ENCODE measurements around the gene ENTREP1. TPM values are rescaled to one million over a fixed set of nuclear protein-coding genes. Genes with fewer than 3 reads are reported as not detected.
"Not testable (repeated sequence)": the region's sequence is repeated elsewhere in the genome, so short reads cannot be mapped to it uniquely, and the experiment has no call there.

The ENTREP1 gene
- polyA plus RNA-seq, 1 of the 3 experiments (the other 2 are of a cell fraction), result not detected

DNA sequence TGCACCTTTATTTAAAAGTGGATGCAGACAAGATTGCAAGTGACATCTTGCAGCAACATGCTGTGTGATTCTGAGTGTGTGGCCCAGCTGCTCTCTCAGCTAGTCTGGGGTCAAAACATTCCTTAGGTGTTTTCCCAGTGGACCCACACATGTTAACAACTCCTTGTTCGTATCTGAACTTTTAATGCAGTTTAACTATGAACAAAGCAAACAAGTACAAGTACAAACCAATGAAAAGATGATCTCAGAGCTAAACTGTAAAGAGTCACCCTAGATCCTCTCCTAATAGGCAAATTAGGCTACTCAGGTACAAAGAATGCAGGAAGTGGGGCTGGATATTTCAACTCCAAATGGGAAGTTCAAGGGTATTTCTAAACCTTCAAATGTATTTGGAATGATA is 108.4 kb downstream of the ENTREP1 start:
- ChIA-PET POLR2A (no interaction called here), CTCF (interaction anchor here (1.5 to 3.0 kb wide), 2 partner anchors 10 to 114 kb away, joined by 4 to 17 read pairs; no protein-coding TSS in a partner anchor)
- DNase-seq, result no peak
- Histone ChIP-seq H3K9me3 (no peaks in the 10 kb centered on the region), H3K27me3 (ENCODE audit: insufficient read depth) (no peaks in the 10 kb centered on the region), H2AFZ (ENCODE audit: low read depth) (no peak overlapping the region), H3F3A (replicated peaks; ENCODE audit: insufficient read depth) (peaks cover 4% of the 10 kb centered on the region), H3K4me1 (ENCODE audit: control insufficient read depth in 1 of 2, insufficient read depth in 2 of 2, low read depth in 1 of 2, low read length in 1 of 2) (no peaks in the 10 kb centered on the region), H3K36me3 (replicated peaks in 1 of 2; ENCODE audit: control insufficient read depth in 1 of 2, insufficient read depth in 2 of 2, low read length in 1 of 2) (no peaks in the 10 kb centered on the region), H3K79me2 (ENCODE audit: insufficient read depth) (no peaks in the 10 kb centered on the region), H3K4me3 (ENCODE audit: low read depth in 2 of 2, low read length in 1 of 2) (no peak overlapping the region), H4K20me1 (ENCODE audit: insufficient read depth) (no peaks in the 10 kb centered on the region), H3K9ac (no peak overlapping the region), H3K9me2 (no peaks in the 10 kb centered on the region), H3K4me2 (no peak overlapping the region), H3K27ac (ENCODE audit: low read depth in 2 of 2, low read length in 1 of 2) (no peak overlapping the region)
- 33% methylated on average over 1 of the region's 1 CpG for WGBS (ENCODE audit: low lambda C conversion rate)
- TF ChIP-seq MEF2A (IDR thresholded peaks at IDR 0.05; ENCODE audit: borderline replicate concordance, low read depth) (no peak), MXI1 (IDR thresholded peaks at IDR 0.05; ENCODE audit: low read depth, low read length) (no peak)

DNA sequence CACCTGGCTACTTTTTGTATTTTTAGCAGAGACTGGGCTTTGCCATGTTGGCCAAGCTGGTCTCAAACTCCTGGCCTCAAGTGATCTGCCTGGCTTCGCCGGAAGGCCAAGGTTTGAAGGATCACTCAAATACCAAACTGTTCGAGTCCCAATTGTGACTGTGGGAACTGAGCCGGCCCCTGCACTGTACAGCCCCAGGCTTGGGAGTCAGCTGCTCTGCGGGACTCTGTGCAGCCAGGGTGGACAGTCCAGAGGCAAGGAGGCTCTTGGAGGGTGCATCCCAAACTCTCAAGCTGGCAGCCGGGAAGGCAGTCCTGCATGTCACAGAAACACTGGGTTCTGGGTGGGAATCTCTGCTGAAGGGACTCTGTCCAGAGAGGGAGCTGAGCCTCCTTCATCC is 109.0 kb downstream of the ENTREP1 start:
- Histone ChIP-seq H3F3A (replicated peaks; ENCODE audit: insufficient read depth) (peaks cover 4% of the 10 kb centered on the region), H3K79me2 (ENCODE audit: insufficient read depth) (no peaks in the 10 kb centered on the region), H3K9me3 (no peaks in the 10 kb centered on the region), H2AFZ (ENCODE audit: low read depth) (no peak overlapping the region), H3K36me3 (replicated peaks in 1 of 2; ENCODE audit: control insufficient read depth in 1 of 2, insufficient read depth in 2 of 2, low read length in 1 of 2) (no peaks in the 10 kb centered on the region), H4K20me1 (ENCODE audit: insufficient read depth) (no peaks in the 10 kb centered on the region), H3K4me1 (ENCODE audit: control insufficient read depth in 1 of 2, insufficient read depth in 2 of 2, low read depth in 1 of 2, low read length in 1 of 2) (no peaks in the 10 kb centered on the region), H3K27ac (ENCODE audit: low read depth in 2 of 2, low read length in 1 of 2) (no peak overlapping the region), H3K4me3 (ENCODE audit: low read depth in 2 of 2, low read length in 1 of 2) (no peak overlapping the region), H3K4me2 (no peak overlapping the region), H3K9me2 (no peaks in the 10 kb centered on the region), H3K27me3 (ENCODE audit: insufficient read depth) (no peaks in the 10 kb centered on the region), H3K9ac (no peak overlapping the region)
- CTCF ChIA-PET, result interaction anchor here (3.0 kb wide), 1 partner anchor 11 kb away, joined by 17 read pairs; no protein-coding TSS in a partner anchor
- DNase-seq, result no peak
- 97% methylated on average over 3 of the region's 6 CpGs for WGBS (ENCODE audit: low lambda C conversion rate)
- POLR2A ChIA-PET, result no interaction called here
- TF ChIP-seq, protein P1, sequence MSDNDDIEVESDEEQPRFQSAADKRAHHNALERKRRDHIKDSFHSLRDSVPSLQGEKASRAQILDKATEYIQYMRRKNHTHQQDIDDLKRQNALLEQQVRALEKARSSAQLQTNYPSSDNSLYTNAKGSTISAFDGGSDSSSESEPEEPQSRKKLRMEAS (IDR thresholded peaks at IDR 0.05; ENCODE audit: low read depth), result no peak
- TF ChIP-seq FOXM1 (IDR thresholded peaks at IDR 0.05; ENCODE audit: low read depth) (no peak), GATA2 (CRISPR knock-in tag; IDR thresholded peaks at IDR 0.05) (no peak), JUND (IDR thresholded peaks at IDR 0.05) (no peak), TAF1 (IDR thresholded peaks at IDR 0.05; ENCODE audit: borderline replicate concordance, low read depth, low read length) (no peak), TCF12 (IDR thresholded peaks at IDR 0.05) (no peak)

DNA sequence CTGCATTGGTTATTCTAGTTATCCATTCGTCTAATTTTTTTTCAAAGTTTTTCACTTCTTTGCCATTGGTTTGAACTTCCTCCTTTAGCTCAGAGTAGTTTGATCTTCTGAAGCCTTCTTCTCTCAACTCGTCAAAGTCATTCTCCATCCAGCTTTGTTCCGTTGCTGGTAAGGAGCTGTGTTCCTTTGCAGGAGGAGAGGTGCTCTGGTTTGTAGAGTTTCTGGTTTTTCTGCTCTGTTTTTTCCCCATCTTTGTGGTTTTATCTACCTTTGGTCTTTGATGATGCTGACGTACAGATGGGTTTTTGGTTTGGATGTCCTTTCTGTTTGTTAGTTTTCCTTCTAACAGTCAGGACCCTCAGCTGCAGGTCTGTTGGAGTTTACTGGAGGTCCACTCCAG is 114.6 kb downstream of the ENTREP1 start:
- H3K9ac ChIP-seq; H3K9me3 ChIP-seq; H3K79me2 ChIP-seq (ENCODE audit: insufficient read depth); H4K20me1 ChIP-seq (ENCODE audit: insufficient read depth); POLR2A ChIA-PET; H3K36me3 ChIP-seq (replicated peaks in 1 of 2; ENCODE audit: control insufficient read depth in 1 of 2, insufficient read depth in 2 of 2, low read length in 1 of 2); H3K27ac ChIP-seq (ENCODE audit: low read depth in 2 of 2, low read length in 1 of 2); DNase-seq; H3K4me3 ChIP-seq (ENCODE audit: low read depth in 2 of 2, low read length in 1 of 2); H3K4me1 ChIP-seq (ENCODE audit: control insufficient read depth in 1 of 2, insufficient read depth in 2 of 2, low read depth in 1 of 2, low read length in 1 of 2); H2AFZ ChIP-seq (ENCODE audit: low read depth); H3K4me2 ChIP-seq; H3F3A ChIP-seq (replicated peaks; ENCODE audit: insufficient read depth); H3K9me2 ChIP-seq; H3K27me3 ChIP-seq (ENCODE audit: insufficient read depth): not testable (repeated sequence)
- WGBS (ENCODE audit: low lambda C conversion rate), result 78% methylated on average over 4 of the region's 4 CpGs
- CTCF ChIA-PET, result interaction anchor here (2.7 kb wide), 1 partner anchor 107 kb away, joined by 8 read pairs; no protein-coding TSS in a partner anchor

DNA sequence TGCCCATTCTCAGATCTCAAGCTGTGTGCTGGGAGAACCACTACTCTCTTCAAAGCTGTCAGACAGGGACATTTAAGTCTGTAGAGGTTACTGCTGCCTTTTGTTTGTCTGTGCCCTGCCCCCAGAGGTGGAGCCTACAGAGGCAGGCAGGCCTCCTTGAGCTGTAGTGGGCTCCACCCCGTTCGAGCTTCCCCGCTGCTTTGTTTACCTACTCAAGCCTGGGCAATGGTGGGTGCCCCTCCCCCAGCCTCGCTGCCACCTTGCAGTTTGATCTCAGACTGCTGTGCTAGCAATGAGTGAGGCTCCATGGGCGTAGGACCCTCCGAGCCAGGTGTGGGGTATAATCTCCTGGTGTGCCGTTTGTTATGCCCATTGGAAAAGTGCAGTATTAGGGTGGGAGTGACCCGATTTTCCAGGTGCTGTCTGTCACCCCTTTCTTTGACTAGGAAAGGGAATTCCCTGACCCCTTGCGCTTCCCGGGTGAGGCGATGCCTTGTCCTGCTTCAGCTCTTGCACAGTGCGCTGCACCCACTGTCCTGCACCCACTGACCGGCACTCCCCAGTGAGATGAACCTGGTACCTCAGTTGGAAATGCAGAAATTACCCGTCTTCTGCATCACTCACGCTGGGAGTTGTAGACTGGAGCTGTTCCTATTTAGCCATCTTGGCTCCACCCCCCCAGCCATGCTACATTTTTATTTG is 115.4 kb downstream of the ENTREP1 start:
- H3K9me2 ChIP-seq; POLR2A ChIA-PET; H4K20me1 ChIP-seq (ENCODE audit: insufficient read depth); DNase-seq; H3K9me3 ChIP-seq; H3F3A ChIP-seq (replicated peaks; ENCODE audit: insufficient read depth); H3K27ac ChIP-seq (ENCODE audit: low read depth in 2 of 2, low read length in 1 of 2); H2AFZ ChIP-seq (ENCODE audit: low read depth); H3K4me1 ChIP-seq (ENCODE audit: control insufficient read depth in 1 of 2, insufficient read depth in 2 of 2, low read depth in 1 of 2, low read length in 1 of 2); H3K36me3 ChIP-seq (replicated peaks in 1 of 2; ENCODE audit: control insufficient read depth in 1 of 2, insufficient read depth in 2 of 2, low read length in 1 of 2); H3K27me3 ChIP-seq (ENCODE audit: insufficient read depth); H3K4me3 ChIP-seq (ENCODE audit: low read depth in 2 of 2, low read length in 1 of 2); H3K9ac ChIP-seq; H3K4me2 ChIP-seq; H3K79me2 ChIP-seq (ENCODE audit: insufficient read depth): not testable (repeated sequence)
- 94% methylated on average over 8 of the region's 15 CpGs for WGBS (ENCODE audit: low lambda C conversion rate)
- CTCF ChIA-PET, result interaction anchor here (1.0 to 2.7 kb wide), 2 partner anchors 18 to 106 kb away, joined by 6 to 8 read pairs; no protein-coding TSS in a partner anchor
